Sigmoid colon (tissue), 4 donors: ENCODE results near the gene DPY19L3.
"Not testable (repeated sequence)": the region's sequence is repeated elsewhere in the genome, so short reads cannot be mapped to it uniquely, and the experiment has no call there.

Experiments used
- CTCF ChIP-seq, 4 experiments: fragments of 450-650 bp in 3 of 4; fragments of 200-600 bp in 1 of 4; IDR thresholded peaks; one replicate each; pipeline ENCODE4 v1.5.1; 2016 to 2019; ENCODE audit warnings: antibody characterized with exemption in 4 of 4, mild to moderate bottlenecking in 3 of 4, moderate library complexity in 2 of 4
- EP300 ChIP-seq, 4 donors: sonication (generic); formaldehyde crosslinking; IDR thresholded peaks; one replicate each; pipeline ENCODE4 v1.6.1; 2017; ENCODE audit warnings: antibody characterized with exemption in 4 of 4
- POLR2A ChIP-seq, 2 donors: fragments of 450-650 bp; IDR thresholded peaks; one replicate each; pipeline ENCODE4 v1.6.1; 2016; ENCODE audit warnings: antibody characterized with exemption in 2 of 2, mild to moderate bottlenecking in 2 of 2, moderate library complexity in 2 of 2

DNA sequence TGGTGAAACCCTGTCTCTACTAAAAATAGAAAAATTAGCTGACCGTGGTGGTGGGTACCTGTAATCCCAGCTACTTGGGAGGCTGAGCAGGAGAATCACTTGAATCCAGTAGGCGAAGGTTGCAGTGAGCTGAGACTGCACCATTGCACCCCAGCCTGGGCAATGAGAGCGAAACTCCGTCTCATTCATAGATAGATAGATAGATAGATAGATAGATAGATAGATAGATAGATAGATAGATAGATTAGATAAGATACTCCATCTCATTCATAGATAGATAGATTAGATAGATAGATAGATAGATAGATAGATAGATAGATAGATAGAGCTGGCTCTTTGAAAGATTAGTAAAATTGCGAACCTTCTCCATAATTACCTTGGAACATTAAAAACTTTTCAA lies 42.0 kb downstream of the DPY19L3 start:
- TF ChIP-seq CTCF, POLR2A, EP300 (IDR thresholded peaks at IDR 0.05): not testable (repeated sequence)
